ENCODE results near the gene AHI1.

DNA sequence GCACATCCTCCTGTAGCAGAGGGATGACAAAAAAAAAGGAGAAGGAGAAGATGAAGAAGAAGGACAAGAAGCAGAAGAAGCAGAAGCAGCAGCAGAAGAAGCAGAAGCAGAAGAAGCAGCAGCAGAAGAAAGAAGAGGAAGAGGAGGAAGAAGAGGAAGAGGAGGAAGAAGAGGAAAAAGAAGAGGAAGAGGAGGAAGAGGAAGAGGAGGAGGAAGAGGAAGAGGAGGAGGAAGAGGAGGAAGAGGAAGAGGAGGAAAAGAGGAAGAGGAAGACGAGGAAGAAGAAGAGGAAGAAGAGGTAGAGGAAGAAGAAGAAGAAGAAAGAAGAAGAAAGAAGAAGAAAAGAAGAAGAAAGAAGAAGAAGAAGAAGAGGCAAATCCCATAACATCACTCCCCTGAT lies 35.0 kb upstream of the AHI1 start:
- TF ChIP-seq, protein P1, sequence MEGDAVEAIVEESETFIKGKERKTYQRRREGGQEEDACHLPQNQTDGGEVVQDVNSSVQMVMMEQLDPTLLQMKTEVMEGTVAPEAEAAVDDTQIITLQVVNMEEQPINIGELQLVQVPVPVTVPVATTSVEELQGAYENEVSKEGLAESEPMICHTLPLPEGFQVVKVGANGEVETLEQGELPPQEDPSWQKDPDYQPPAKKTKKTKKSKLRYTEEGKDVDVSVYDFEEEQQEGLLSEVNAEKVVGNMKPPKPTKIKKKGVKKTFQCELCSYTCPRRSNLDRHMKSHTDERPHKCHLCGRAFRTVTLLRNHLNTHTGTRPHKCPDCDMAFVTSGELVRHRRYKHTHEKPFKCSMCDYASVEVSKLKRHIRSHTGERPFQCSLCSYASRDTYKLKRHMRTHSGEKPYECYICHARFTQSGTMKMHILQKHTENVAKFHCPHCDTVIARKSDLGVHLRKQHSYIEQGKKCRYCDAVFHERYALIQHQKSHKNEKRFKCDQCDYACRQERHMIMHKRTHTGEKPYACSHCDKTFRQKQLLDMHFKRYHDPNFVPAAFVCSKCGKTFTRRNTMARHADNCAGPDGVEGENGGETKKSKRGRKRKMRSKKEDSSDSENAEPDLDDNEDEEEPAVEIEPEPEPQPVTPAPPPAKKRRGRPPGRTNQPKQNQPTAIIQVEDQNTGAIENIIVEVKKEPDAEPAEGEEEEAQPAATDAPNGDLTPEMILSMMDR (IDR thresholded peaks at IDR 0.05; ENCODE audit: low read depth, low read length) = no peak
- TF ChIP-seq EZH2phosphoT487 (IDR thresholded peaks at IDR 0.05; ENCODE audit: low read depth) = no peak

All from OCI-LY3 (cell line).